GM12875 (cell line): ENCODE data around the gene BIK.
"Not testable (repeated sequence)": the region's sequence is repeated elsewhere in the genome, so short reads cannot be mapped to it uniquely, and the experiment has no call there.

Experiments
- H3K4me3 ChIP-seq: one replicate; pipeline ENCODE4 v1.5.1; 2011; ENCODE audit warnings: low read depth, low read length, control low read depth
- CTCF ChIP-seq: IDR thresholded peaks from 2 replicates; pipeline ENCODE4 v1.5.1; 2011; ENCODE audit warnings: low read depth, mild to moderate bottlenecking, control low read depth, inconsistent platforms, low read length, moderate library complexity, borderline replicate concordance; ENCODE audit not compliant: insufficient read depth

The BIK gene

GRCh38 chr22:43094085-43094484 lies 16.5 kb upstream of the BIK start:
- no peak for TF ChIP-seq CTCF
- H3K4me3 ChIP-seq, result no peak overlapping the region

GRCh38 chr22:43094551-43094950 lies 16.0 kb upstream of the BIK start:
- H3K4me3 ChIP-seq, result no peak overlapping the region
- TF ChIP-seq CTCF, result no peak

GRCh38 chr22:43096420-43096819 lies 14.1 kb upstream of the BIK start:
- no peak overlapping the region for H3K4me3 ChIP-seq
- TF ChIP-seq CTCF, result no peak

GRCh38 chr22:43098356-43098755 lies 12.2 kb upstream of the BIK start:
- TF ChIP-seq CTCF, result no peak
- no peak overlapping the region for H3K4me3 ChIP-seq

- TF ChIP-seq CTCF, result no peak
- H3K4me3 ChIP-seq, result no peak overlapping the region
Observed at GRCh38 chr22:43099095-43099494, 11.5 kb upstream of the BIK start.

GRCh38 chr22:43100225-43100624 lies 10.3 kb upstream of the BIK start:
- TF ChIP-seq CTCF, result no peak
- H3K4me3 ChIP-seq, result no peak overlapping the region

- TF ChIP-seq CTCF, result no peak
- H3K4me3 ChIP-seq, result no peak overlapping the region
Observed at GRCh38 chr22:43101306-43101705, 9.2 kb upstream of the BIK start.

GRCh38 chr22:43104056-43104625 lies 6.4 kb upstream of the BIK start:
- not testable (repeated sequence) for H3K4me3 ChIP-seq

GRCh38 chr22:43104950-43105349 lies 5.6 kb upstream of the BIK start:
- not testable (repeated sequence) for H3K4me3 ChIP-seq
